GM12891 (cell line): Measurements from ENCODE around the gene CCDC12.

Experiments
- DNase-seq: peaks from one replicate; pipeline ENCODE4 v3.0.0; 2011; ENCODE audit warnings: low spot score; ENCODE audit not compliant: insufficient read length
- FAIRE-seq: peaks from 2 replicates; lab custom pipeline; 2011; peaks lifted over from hg19 to GRCh38; lab: Jason Lieb, UNC
- PAX5 ChIP-seq: IDR thresholded peaks from 2 replicates; pipeline ENCODE4 v1.6.1; 2011; ENCODE audit warnings: low read length, moderate library complexity, mild to moderate bottlenecking; ENCODE audit not compliant: insufficient read depth, severe bottlenecking
- POLR2A ChIP-seq: IDR thresholded peaks from 2 replicates; pipeline ENCODE4 v1.6.1; 2011; ENCODE audit warnings: low read depth, low read length, control low read depth
- POLR2AphosphoS5 ChIP-seq: IDR thresholded peaks from 2 replicates; pipeline ENCODE4 v1.6.1; 2011; ENCODE audit warnings: low read depth, low read length, control low read depth
- POU2F2 ChIP-seq: IDR thresholded peaks from 2 replicates; pipeline ENCODE4 v1.6.1; 2011; ENCODE audit warnings: low read depth, mild to moderate bottlenecking, control low read depth, low read length, moderate library complexity
- SPI1 ChIP-seq: IDR thresholded peaks from 2 replicates; pipeline ENCODE4 v1.6.1; 2011; ENCODE audit warnings: low read depth, low read length, control low read depth
- TAF1 ChIP-seq: IDR thresholded peaks from 2 replicates; pipeline ENCODE4 v1.6.1; 2011; ENCODE audit warnings: low read depth, low read length, control low read depth

CCDC12 gene

DNA sequence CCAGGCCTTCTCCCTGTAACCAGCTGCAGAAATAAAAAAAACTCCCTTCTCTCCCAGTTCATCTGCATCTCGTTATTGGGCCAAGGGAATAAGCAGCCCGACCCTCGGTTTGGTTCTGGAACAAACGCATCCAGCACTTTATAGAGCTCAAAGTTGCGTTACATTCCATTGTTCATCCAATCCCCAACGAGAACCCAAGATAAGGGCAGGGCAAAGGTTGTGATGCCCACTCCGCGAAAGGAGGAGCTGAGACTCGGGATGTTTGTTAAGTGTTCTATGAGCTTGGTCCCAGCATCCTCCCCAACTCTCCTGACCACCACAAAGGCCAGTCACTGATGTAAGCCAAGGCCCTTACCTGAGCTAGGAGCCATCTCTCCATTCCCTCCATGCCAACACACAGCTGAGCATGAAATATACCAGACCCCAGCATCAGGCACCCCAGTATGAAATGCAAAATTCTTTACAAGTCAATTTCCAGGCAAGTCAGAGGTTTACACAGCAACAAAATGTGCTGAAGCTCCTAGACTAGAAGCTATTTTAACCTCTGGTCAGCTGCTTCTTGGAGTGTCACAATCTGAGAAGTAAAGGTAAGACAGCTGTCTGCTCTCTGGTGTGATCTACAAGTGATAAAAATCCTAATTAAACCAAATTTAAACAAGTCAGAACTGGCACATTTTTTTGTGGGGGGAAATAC, 17.9 kb downstream of the CCDC12 start:
- DNase-seq (no peak), FAIRE-seq (no peak)
- TF ChIP-seq SPI1 (no peak), TAF1 (no peak), POLR2AphosphoS5 (no peak), PAX5 (no peak), POLR2A (no peak), POU2F2 (no peak)

DNA sequence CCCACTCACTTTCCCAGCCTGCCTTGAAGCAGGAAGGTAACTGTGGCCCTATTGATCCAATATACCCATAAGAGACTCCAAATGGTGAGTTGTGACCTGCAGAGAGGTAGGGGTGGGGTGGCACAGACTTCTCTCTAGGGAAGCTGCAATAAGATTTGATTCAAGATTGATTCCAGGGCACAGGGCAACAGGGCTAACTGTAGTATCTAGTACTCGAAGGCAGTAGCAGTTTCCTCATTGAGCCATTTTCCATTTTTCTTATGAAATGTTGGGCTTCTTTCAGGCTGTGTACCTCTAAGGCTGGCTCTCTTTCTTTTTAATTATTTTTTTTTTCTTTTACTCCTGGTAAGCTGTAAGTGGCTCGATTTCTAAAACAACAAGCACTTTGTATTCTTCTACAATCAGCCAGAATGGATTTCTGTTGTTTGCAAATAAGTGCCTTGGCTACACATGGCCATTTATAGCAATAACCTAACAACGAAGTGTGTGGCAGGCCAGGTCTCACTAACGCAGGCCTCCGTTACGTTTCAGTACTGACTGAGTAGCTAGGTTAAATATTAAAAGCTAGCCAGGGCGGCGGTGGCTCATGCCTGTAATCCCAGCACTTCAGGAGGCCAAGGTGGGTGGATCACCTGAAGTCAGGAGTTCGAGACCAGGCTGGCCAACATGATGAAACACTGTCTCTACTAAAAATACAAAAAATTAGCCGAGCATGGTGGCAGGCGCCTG, 19.3 kb downstream of the CCDC12 start:
- no peak for TF ChIP-seq POLR2AphosphoS5
- no peak for TF ChIP-seq SPI1
- no peak for TF ChIP-seq TAF1
- TF ChIP-seq POLR2A, result no peak
- TF ChIP-seq PAX5, result no peak
- TF ChIP-seq POU2F2, result no peak
- DNase-seq, result no peak
- no peak for FAIRE-seq

- no peak for DNase-seq
- TF ChIP-seq POLR2A, result no peak
- no peak for TF ChIP-seq POU2F2
- no peak for TF ChIP-seq PAX5
- no peak for TF ChIP-seq SPI1
- TF ChIP-seq POLR2AphosphoS5, result no peak
- TF ChIP-seq TAF1, result no peak
- FAIRE-seq, result peak; percentile 78
Measured at GRCh38 chr3:46955801-46956259, 20.7 kb downstream of the CCDC12 start.

- TF ChIP-seq POLR2AphosphoS5, result no peak
- no peak for TF ChIP-seq SPI1
- no peak for TF ChIP-seq TAF1
- TF ChIP-seq POU2F2, result no peak
- no peak for TF ChIP-seq PAX5
- no peak for TF ChIP-seq POLR2A
- FAIRE-seq (peak; percentile 23), DNase-seq (no peak)
Measured at GRCh38 chr3:46955157-46955556, 21.4 kb downstream of the CCDC12 start.

DNA sequence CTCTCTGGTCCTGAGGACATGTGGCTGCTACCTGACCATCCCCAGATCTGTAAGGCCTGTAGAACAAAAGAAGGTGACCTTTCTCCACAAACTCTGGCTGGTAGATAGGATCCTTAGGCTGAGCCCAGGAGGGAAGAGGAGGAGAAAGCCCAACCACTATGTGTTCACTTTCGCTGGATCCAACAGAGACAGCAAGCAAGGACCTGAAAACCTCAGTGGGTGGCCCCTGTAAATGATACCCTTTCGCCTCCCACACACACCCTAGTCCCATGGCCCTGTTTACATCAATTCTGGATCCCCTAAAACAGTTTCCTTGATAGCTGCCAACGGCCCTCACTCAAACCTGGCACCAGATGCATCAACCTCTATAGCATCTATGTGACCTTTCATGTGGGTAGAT, 22.4 kb downstream of the CCDC12 start:
- no peak for TF ChIP-seq PAX5
- TF ChIP-seq POLR2A, result no peak
- TF ChIP-seq POLR2AphosphoS5, result no peak
- no peak for TF ChIP-seq POU2F2
- no peak for TF ChIP-seq TAF1
- DNase-seq, result no peak
- FAIRE-seq, result peak; percentile 52

DNA sequence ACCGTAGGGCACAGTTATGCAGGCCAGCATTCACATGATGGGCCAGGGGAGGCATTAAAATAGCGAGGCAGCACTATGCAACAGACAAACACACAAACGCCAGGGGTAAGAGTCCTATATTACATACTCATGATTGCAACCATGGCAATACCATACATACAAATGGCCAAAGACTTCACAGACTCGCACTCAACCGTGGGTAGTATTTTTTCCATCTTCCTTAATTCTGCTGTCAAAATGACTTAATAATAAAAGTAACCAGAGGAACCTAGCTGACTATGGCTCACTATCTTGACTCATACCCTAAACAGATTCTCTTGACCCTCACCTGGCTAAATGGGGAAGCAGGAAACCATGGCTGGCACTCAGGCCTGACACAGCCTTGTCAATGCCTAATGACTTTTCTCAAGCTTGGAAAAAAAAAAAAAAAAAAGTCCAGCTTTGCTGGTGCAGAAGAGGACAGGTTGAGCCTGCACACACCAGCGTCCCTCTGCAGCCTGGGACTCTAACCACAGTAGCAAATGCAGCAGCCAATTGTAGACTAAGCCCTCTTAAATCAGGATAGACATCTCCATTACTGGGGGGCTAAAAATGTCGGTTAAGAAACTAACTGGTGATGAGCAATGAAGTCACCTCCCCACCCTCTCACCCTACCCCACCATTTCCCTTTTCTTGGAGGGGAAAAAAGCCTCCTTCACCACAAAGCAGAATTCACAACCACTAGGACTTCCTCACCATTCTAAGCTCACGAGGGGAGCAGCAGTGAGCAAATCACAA, 23.1 kb downstream of the CCDC12 start:
- no peak for TF ChIP-seq POU2F2
- TF ChIP-seq PAX5, result no peak
- peak; percentile 74 for TF ChIP-seq SPI1
- peak; percentile 88 for FAIRE-seq
- no peak for DNase-seq

DNA sequence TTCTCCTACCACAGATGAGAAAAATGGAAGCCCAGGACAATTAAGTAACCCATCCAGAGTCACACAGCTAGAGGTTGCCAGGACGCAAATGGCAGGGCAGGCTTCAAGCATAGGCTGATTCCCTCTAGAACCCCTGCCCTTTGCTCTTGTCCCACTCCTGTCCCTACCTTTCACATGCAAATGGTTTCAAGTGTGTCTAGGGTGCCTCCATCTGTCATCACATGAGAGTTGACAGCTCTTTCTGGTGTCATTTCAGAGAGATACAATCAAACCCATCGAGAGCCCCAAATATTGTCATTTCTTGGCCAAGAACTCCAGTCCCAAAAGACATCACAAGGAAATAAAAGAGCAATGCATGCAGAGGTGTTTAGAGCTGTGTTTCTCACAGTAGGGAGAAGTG, 23.7 kb downstream of the CCDC12 start:
- FAIRE-seq, result peak; percentile 35
- TF ChIP-seq PAX5, result no peak
- no peak for DNase-seq

GRCh38 chr3:46950650-46951241, 25.8 kb downstream of the CCDC12 start:
- DNase-seq (no peak), FAIRE-seq (no peak)
- TF ChIP-seq POU2F2 (no peak), SPI1 (no peak), TAF1 (no peak), POLR2AphosphoS5 (no peak), PAX5 (no peak), POLR2A (no peak)

GRCh38 chr3:46950177-46950576, 26.4 kb downstream of the CCDC12 start:
- DNase-seq (no peak), FAIRE-seq (no peak)
- TF ChIP-seq POU2F2, result no peak
- TF ChIP-seq PAX5, result no peak
- TF ChIP-seq POLR2A, result no peak
- no peak for TF ChIP-seq TAF1
- TF ChIP-seq POLR2AphosphoS5, result no peak
- no peak for TF ChIP-seq SPI1
